AG09319 (cell line): Measurements from ENCODE around the gene MTERF2.

Source experiments
- DNase-seq: peaks from one replicate; pipeline ENCODE4 v3.0.0-alpha.2; 2010; ENCODE audit warnings: low read depth; ENCODE audit errors: extremely low read depth
- CTCF ChIP-seq: IDR thresholded peaks from 2 replicates; pipeline ENCODE4 v1.5.1; 2011; ENCODE audit warnings: low read depth, mild to moderate bottlenecking, inconsistent platforms, low read length, moderate library complexity

Gene MTERF2, protein sequence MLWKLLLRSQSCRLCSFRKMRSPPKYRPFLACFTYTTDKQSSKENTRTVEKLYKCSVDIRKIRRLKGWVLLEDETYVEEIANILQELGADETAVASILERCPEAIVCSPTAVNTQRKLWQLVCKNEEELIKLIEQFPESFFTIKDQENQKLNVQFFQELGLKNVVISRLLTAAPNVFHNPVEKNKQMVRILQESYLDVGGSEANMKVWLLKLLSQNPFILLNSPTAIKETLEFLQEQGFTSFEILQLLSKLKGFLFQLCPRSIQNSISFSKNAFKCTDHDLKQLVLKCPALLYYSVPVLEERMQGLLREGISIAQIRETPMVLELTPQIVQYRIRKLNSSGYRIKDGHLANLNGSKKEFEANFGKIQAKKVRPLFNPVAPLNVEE

GRCh38 chr12:106986625-106987389, at the start of gene MTERF2:
TSS of gene MTERF2 (minus strand) at chr12:106987146. CDS start at chr12:106978714, 8,432 bp downstream.
- no peak for TF ChIP-seq CTCF
- peak; percentile 80 for DNase-seq

DNA sequence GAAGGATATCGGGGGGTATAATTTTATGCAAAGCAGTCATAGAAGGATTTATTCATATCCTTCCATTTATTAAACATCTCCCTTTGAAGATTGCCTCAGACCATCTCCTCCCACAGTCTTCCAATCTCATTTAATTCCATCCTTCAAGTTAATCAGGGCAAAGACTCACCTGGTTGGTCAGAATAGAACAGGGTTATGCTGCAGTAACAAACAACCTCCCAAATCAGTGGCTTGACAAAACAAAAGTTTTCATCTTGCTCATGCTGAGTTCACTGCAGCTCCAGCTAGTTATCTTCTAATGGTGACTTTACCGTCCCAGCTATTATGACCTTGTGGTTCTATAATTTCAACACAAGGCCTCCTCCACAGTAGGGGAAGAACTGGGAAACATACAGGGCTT, 48.8 kb upstream of the MTERF2 start:
- TF ChIP-seq CTCF, result no peak

GRCh38 chr12:107033758-107034739, 47.1 kb upstream of the MTERF2 start:
- no peak for DNase-seq
- TF ChIP-seq CTCF, result no peak

More for the DNA sequence above, 48.8 kb upstream of the MTERF2 start:
- no peak for DNase-seq

- TF ChIP-seq CTCF, result no peak
- no peak for DNase-seq
Observed at GRCh38 chr12:107032266-107032665, 45.3 kb upstream of the MTERF2 start.

- no peak for DNase-seq
- TF ChIP-seq CTCF, result no peak
Observed at GRCh38 chr12:107031061-107031460, 44.1 kb upstream of the MTERF2 start.

DNA sequence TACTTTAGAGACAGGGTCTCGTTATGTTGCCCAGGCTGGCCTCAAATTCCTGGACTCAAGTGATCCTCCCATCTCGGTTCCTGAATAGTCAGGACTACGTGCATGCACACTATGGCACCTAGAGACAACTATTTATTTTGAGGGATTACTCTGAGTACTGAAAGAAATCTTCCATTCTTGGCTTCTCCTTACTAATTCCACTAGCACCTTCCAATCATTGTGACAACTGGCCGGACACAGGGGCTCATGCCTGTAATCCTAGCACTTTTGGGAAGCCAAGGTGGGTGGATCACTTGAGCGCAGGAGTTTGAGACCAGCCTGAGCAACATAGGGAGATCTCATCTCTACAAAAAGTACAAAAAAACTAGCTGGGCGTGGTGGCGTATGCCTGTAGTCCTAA, 42.1 kb upstream of the MTERF2 start:
- TF ChIP-seq CTCF, result no peak
- DNase-seq, result no peak
